Fibroblast of pulmonary artery (primary cell): ENCODE results near the gene UBE2H.

ENCODE experiments used
- DNase-seq: peaks from one replicate; pipeline ENCODE4 v3.0.0-alpha.2; 2010; ENCODE audit warnings: low read depth
- H3K4me3 ChIP-seq: replicated peaks from 2 replicates; pipeline ENCODE4 v1.5.1; 2011; ENCODE audit warnings: low read depth, mild to moderate bottlenecking, control low read depth, low read length, moderate library complexity
- TF ChIP-seq, protein P1 (sequence below): IDR thresholded peaks from 2 replicates; pipeline ENCODE4 v1.5.1; 2011; ENCODE audit warnings: mild to moderate bottlenecking, control low read depth, low read length, inconsistent platforms; ENCODE audit errors: missing control alignments

The UBE2H gene

DNA sequence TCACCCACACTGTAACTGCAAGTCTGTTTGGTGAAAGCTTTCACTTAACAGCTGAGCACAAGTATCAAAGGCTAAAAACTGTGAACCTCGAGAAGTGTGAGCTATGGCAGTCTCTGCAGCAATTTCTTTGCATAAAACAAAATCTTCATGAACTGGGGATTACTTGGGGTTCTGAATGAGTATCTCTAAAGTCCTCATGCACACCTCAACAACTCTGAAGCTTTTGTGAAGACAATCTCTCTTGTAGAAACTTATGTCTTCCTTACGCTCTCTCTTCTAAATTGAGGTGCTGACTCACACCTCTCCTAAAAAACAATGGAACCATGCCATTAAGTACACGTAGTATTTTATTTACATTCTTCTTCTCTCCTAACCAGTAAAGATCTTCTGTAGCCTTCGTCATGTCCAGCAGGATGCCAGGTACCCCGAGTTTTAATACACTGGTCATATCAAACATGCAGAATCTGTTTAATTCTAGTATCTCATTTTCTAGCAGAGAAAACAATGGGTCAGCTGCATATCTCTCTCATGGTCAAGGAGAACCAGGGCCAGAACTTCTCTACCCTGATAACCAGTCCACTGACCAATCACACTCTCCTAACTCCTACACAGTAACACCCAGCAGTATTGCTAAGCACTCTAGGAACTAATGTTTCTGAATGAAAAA is 76.9 kb downstream of the UBE2H start:
- TF ChIP-seq, protein P1, sequence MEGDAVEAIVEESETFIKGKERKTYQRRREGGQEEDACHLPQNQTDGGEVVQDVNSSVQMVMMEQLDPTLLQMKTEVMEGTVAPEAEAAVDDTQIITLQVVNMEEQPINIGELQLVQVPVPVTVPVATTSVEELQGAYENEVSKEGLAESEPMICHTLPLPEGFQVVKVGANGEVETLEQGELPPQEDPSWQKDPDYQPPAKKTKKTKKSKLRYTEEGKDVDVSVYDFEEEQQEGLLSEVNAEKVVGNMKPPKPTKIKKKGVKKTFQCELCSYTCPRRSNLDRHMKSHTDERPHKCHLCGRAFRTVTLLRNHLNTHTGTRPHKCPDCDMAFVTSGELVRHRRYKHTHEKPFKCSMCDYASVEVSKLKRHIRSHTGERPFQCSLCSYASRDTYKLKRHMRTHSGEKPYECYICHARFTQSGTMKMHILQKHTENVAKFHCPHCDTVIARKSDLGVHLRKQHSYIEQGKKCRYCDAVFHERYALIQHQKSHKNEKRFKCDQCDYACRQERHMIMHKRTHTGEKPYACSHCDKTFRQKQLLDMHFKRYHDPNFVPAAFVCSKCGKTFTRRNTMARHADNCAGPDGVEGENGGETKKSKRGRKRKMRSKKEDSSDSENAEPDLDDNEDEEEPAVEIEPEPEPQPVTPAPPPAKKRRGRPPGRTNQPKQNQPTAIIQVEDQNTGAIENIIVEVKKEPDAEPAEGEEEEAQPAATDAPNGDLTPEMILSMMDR: no peak
- H3K4me3 ChIP-seq: peak overlapping the region; percentile 20
- peak; percentile 64 for DNase-seq

DNA sequence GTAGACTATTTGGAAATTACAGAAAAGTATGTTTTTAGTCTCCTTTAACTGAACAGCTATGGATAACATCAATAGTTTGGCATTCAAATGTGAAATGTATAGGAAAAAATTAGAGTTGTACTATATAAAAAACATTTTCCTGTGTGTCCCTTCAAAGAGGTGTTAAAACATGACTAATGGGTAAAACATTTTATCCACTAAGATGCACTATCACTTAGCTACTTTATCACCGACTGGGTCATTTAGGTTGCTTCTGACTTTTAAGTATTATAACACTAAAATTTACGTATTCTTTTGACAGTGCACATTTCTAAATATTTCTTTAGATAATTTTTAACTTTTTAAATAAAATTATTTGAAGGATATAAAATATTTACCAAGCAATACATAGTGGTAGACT is 77.6 kb downstream of the UBE2H start:
- H3K4me3 ChIP-seq: peak overlapping the region; percentile 20
- TF ChIP-seq, protein P1: no peak
- no peak for DNase-seq

DNA sequence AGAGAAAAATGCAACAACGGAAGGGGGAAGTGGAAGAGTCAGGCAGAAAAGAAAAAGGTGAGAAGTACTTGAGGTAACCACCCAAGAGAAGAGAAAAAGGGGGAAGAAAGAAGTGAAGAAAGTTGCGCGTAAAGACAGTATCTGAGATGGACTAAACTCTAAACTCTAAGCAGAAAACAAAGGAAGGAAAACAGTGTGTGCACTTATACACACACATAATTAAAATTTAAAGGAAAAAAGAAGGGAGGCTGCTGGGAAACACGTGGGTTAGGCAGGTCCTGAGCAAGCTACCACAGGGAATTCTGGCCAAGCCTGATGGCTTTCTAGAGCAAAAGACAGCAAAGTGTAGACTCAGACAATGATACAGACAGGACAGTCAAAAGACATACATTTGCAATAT is 78.0 kb downstream of the UBE2H start:
- DNase-seq: no peak
- TF ChIP-seq, protein P1: no peak
- no peak overlapping the region for H3K4me3 ChIP-seq

DNA sequence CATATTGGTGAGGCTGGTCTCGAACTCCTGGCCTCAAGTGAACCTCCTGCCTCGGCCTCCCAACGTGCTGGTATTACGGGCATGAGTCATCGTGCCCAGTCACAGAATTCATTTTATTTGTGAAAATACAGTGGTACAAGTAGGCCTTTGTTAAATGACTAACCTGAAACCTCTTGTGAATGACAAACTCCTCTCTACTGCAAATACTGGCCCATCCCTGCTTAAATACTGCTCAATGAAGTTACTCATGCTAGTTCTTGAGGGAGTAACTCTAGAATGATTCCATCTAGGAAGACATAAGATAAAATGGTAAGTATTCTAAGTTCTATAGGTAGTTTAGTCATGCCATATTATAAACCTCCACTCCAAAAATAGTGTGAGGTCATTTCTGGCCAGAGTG is 80.7 kb downstream of the UBE2H start:
- no peak for DNase-seq
- no peak overlapping the region for H3K4me3 ChIP-seq
- TF ChIP-seq, protein P1: no peak

DNA sequence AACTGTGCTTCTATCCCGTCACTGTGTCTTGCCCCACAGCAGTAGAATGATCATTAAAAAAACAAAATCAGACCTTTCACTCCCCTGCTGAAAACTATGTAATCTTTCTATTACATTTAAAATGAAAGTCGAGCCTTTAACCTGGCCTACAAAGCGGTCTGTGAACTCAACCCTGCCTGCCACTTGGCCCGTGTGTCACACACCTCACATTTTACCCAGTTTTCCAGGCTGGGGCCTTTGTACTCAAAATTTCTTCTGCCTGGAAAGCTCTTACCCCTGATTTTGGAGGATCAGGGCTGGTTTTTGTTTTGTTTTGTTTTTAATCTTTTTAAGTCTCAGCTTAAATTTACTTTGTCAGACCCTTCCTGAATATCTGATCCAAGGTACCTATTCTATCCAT is 82.1 kb downstream of the UBE2H start:
- H3K4me3 ChIP-seq: no peak overlapping the region
- TF ChIP-seq, protein P1: no peak
- DNase-seq: no peak

DNA sequence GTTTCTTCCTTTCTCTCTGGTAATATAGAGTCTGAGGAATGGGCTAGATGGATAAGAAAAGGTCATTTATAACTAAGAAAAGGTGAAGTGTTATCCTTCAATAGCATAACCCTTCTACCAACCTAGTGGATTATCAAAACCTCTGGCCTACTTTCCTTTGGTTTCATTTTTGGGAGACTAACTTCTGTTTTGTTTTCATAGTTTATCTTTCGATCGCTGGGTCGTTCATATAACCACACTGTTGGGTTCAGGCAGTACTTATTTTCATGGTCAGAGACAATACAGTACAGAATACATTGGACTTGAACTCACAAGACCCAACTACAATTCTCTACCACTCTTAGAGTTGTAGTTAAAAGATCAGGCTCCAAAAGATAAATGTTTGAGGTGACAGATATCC is 86.5 kb downstream of the UBE2H start:
- no peak for DNase-seq
- no peak overlapping the region for H3K4me3 ChIP-seq
- TF ChIP-seq, protein P1: no peak

DNA sequence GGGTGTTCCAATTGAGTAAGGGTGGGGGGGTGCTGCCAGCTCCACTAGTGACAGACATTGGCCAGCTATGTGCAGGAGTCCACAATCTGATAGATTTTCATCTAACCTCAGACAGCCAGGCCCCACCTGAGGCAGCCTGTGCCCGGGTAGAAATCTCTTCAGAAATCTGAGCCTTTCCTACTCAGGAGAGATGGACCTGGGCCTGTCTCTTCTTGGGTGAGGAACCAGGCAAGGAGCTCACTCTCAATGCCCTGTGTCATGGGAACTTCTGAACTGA is 86.9 kb downstream of the UBE2H start:
- TF ChIP-seq, protein P1: no peak
- DNase-seq: no peak
- no peak overlapping the region for H3K4me3 ChIP-seq
